GM12872 (cell line): ENCODE results near the gene SMOC1.

Experiments used
- TF ChIP-seq, protein P1 (sequence below): IDR thresholded peaks from 3 replicates; pipeline ENCODE4 v1.5.1; 2011; ENCODE audit warnings: low read depth, mild to moderate bottlenecking, low read length, moderate library complexity; ENCODE audit not compliant: insufficient read depth

SMOC1 gene

GRCh38 chr14:69997849-69998248, 118.6 kb downstream of the SMOC1 start:
- TF ChIP-seq, protein P1, sequence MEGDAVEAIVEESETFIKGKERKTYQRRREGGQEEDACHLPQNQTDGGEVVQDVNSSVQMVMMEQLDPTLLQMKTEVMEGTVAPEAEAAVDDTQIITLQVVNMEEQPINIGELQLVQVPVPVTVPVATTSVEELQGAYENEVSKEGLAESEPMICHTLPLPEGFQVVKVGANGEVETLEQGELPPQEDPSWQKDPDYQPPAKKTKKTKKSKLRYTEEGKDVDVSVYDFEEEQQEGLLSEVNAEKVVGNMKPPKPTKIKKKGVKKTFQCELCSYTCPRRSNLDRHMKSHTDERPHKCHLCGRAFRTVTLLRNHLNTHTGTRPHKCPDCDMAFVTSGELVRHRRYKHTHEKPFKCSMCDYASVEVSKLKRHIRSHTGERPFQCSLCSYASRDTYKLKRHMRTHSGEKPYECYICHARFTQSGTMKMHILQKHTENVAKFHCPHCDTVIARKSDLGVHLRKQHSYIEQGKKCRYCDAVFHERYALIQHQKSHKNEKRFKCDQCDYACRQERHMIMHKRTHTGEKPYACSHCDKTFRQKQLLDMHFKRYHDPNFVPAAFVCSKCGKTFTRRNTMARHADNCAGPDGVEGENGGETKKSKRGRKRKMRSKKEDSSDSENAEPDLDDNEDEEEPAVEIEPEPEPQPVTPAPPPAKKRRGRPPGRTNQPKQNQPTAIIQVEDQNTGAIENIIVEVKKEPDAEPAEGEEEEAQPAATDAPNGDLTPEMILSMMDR: no peak

DNA sequence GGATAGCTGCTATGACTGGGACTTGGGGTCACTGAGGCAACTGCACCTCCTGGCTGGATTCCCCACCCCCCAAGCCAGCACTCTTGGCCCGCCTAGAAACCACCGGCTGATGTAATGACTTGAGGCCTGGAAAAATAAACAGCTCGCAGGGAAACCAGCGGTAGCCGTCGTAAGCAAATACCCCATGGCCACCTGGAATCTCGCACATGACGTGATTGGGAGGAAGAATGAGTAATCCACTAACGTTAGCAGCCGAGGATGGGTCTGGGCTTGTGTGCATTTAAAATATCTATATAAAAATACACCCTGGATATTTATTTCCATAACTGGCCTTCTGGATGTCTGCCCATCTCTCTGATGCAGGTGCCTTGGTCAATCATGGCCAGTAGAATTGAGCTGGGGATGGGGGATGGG, 120.1 kb downstream of the SMOC1 start:
- TF ChIP-seq, protein P1: no peak

DNA sequence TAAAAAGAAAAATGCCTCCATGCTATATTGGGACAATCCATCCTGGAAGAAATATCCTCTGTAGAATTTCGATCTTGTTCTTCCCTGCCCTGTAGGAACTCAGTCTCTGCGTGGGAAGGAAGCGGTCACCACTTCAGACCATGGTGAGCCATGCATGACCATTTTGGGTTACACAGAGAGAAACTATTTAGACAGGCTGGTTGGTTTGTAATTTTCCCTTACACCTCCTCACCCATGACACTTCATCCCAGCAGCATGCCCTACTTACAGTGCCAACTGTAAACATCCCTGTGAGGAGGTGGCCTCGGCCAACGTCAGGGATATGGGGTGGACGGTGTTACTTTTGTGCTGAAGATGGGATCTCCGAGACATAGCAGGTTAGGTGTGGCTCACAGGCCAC, 121.4 kb downstream of the SMOC1 start:
- TF ChIP-seq, protein P1: no peak

DNA sequence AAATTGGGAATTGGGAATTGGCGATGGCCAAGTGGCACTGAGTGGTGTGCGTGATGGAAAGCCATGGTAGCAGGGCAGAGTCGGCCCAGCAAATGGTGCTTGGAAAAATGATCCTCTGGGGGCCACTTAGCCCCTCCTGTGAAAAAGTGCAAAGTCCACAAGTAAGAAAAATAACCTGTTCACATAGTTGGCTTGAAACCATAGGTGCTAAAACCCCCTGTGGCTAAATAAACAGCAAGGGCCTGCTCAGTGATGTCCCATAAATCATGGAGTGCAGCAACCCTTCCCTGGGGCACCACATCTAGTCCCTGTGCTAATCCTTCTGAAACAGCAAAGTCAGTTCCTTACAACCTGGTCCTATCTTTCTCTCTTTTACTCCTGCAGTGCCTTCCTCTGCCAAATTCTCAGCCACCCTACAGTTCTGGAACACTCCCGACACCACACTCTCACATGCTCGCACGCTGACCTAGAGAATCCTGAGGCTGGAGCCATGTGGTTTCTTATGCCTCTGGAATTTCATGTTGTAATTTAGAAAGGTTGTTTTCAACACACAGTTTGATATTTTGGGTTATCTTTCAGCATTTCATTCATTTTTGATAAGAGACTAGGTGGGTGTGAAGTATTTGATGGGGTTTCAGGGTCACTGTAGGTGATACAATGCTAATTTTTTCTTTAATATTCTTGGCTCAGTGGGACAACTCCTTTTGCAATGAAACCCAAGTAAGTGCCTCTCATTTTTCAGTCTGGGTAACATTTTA, 123.6 kb downstream of the SMOC1 start:
- TF ChIP-seq, protein P1: no peak

GRCh38 chr14:70004791-70005190, 125.6 kb downstream of the SMOC1 start:
- TF ChIP-seq, protein P1: no peak

DNA sequence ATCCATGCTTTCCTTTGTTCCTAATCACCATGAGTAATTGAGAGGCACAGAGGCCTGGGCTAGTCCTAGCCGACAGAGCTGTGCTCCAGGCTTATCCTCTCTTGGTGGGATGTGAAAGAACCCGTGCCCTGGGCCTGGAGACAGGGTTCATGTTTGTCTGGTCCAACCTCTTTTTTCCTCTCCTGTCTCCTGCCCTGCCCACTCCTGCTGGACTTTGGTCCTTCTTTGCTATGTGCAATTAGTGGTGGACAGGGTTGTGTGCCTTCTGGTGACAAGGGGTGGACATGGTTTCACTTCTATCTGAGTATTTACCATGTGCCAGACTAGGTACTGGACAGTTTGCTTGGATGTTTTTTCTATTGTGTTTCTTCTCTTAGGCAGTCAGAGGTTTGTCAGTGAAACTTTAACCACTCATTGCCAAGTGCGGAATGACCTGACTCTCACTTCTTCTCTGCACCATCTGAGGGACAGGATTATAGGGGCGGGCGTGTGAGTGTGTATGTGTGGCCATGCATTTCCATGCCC, 126.1 kb downstream of the SMOC1 start:
- TF ChIP-seq, protein P1: no peak

DNA sequence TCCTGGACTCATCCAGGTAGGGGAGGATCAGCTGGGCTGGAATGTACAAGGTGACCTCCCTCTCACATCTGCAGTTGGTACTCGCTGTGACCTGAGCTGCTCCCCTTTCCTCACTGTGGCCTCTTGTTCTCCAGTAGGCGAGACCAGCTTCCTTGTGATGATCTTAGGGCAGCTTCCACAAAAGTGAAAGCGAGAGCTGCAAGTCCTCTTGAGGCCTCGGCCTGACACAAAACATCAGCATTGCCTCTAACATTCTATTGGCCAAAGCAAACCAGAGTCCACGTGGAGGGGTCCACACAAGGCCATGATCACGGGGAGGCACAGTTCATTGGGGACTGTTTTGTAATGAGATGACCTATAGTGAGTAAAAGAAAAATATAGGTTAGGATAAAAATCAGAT, 127.5 kb downstream of the SMOC1 start:
- TF ChIP-seq, protein P1: no peak
